CD4-positive, alpha-beta T cell treated with Interferon gamma for 1 hour (primary cell): ENCODE measurements around the gene COLGALT1.

Experiments used
- DNase-seq: peaks from one replicate; pipeline ENCODE4 v3.0.0-alpha.2; 2020

COLGALT1 gene

DNA sequence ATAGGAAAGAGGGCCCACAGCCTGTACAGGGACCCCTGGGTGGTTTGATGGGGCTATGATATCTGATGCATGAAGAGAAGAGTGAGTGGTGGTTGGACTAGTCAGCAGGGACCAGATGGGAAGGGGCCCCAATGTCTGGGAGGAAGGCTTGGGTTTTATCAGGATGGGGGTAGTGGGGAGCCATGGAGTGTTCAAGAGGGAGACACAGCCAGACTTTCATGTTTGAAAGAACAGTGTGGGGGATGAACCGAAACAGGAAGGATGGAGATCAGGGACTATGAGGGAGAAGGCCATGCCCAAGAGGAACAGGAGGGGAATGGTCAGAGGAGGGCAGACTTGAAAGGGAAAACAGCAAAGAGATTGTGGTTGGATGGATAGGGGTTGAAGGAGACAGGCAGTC, 69.6 kb downstream of the COLGALT1 start:
- DNase-seq, result no peak

GRCh38 chr19:17625980-17626379, 70.5 kb downstream of the COLGALT1 start:
- DNase-seq, result no peak

GRCh38 chr19:17626456-17627015, 71.1 kb downstream of the COLGALT1 start:
- no peak for DNase-seq

- DNase-seq, result no peak
Observed at GRCh38 chr19:17627161-17627560, 71.7 kb downstream of the COLGALT1 start.

- DNase-seq, result no peak
Observed at GRCh38 chr19:17627921-17628320, 72.5 kb downstream of the COLGALT1 start.

DNA sequence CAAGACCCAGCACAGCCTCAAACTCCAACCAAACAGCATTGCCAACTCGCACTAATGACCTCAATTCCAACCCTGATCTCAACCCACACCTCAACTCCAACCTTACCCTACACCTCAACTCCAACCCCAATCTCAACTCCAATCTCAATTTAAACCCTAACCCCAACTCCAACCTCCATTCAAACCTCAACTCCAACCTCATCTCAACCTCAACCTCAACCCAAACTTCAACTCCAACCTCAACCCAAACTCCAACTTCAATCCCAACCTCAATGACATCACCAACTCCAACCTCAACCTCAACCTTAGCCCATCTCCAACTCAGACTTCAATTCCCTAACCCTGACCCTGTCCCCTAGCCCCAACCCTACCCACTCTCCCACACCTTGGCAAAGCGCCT, 74.3 kb downstream of the COLGALT1 start:
- no peak for DNase-seq

- no peak for DNase-seq
Observed at GRCh38 chr19:17632577-17632976, 77.1 kb downstream of the COLGALT1 start.
